RCC 7860 (cell line): Measurements from ENCODE around the gene CCL28.
"Not testable (repeated sequence)": the region's sequence is repeated elsewhere in the genome, so short reads cannot be mapped to it uniquely, and the experiment has no call there.

Experiments
- DNase-seq: peaks from one replicate; pipeline ENCODE4 v3.0.0-alpha.2; 2015; ENCODE audit warnings: low spot score
- FAIRE-seq: peaks from 2 replicates; lab custom pipeline; 2012; peaks lifted over from hg19 to GRCh38; lab: Jason Lieb, UNC

The CCL28 gene

GRCh38 chr5:43411495-43411894 is 696 bp downstream of the CCL28 start:
- no peak for DNase-seq
- no peak for FAIRE-seq

- FAIRE-seq: no peak
- DNase-seq: no peak
Observed at GRCh38 chr5:43410414-43410813, 1.8 kb downstream of the CCL28 start.

- DNase-seq (no peak), FAIRE-seq (no peak)
Observed at GRCh38 chr5:43409809-43410271, 2.4 kb downstream of the CCL28 start.

- not testable (repeated sequence) for DNase-seq, FAIRE-seq
Observed at GRCh38 chr5:43402524-43403066, 9.6 kb downstream of the CCL28 start.

GRCh38 chr5:43401827-43402226 is 10.4 kb downstream of the CCL28 start:
- no peak for FAIRE-seq
- DNase-seq: no peak

- FAIRE-seq: no peak
- no peak for DNase-seq
Observed at GRCh38 chr5:43400082-43400481, 12.1 kb downstream of the CCL28 start.

GRCh38 chr5:43396762-43397304 is 15.4 kb downstream of the CCL28 start:
- FAIRE-seq (no peak), DNase-seq (peak; percentile 59)

GRCh38 chr5:43390471-43390870 is 21.7 kb downstream of the CCL28 start:
- FAIRE-seq (no peak), DNase-seq (no peak)

- DNase-seq (peak; percentile 93), FAIRE-seq (peak; percentile 96)
Observed at GRCh38 chr5:43389679-43390329, 22.4 kb downstream of the CCL28 start.

GRCh38 chr5:43386960-43387362 is 25.2 kb downstream of the CCL28 start:
- DNase-seq: no peak
- FAIRE-seq: no peak

- FAIRE-seq: no peak
- DNase-seq: no peak
Observed at GRCh38 chr5:43376496-43377140, 35.6 kb downstream of the CCL28 start.

- FAIRE-seq: no peak
Observed at GRCh38 chr5:43371821-43372220, 40.4 kb downstream of the CCL28 start.

GRCh38 chr5:43370352-43370751 is 41.8 kb downstream of the CCL28 start:
- DNase-seq: no peak
- FAIRE-seq: no peak

More at GRCh38 chr5:43371821-43372220, 40.4 kb downstream of the CCL28 start:
- no peak for DNase-seq

GRCh38 chr5:43369651-43370050 is 42.5 kb downstream of the CCL28 start:
- no peak for FAIRE-seq
- no peak for DNase-seq

GRCh38 chr5:43367909-43368669 is 44.1 kb downstream of the CCL28 start:
- FAIRE-seq (no peak), DNase-seq (no peak)

- DNase-seq (no peak), FAIRE-seq (no peak)
Observed at GRCh38 chr5:43367453-43367852, 44.7 kb downstream of the CCL28 start.

GRCh38 chr5:43366680-43367246 is 45.4 kb downstream of the CCL28 start:
- DNase-seq, FAIRE-seq: not testable (repeated sequence)

GRCh38 chr5:43365155-43365554 is 47.0 kb downstream of the CCL28 start:
- not testable (repeated sequence) for FAIRE-seq, DNase-seq

GRCh38 chr5:43363445-43364152 is 48.6 kb downstream of the CCL28 start:
- no peak for FAIRE-seq
- DNase-seq: no peak
